ENCODE results near the gene PRKCE. TPM values are rescaled to one million over a fixed set of nuclear protein-coding genes. Genes with fewer than 3 reads are reported as not detected.

Gene PRKCE
- total and polyA plus RNA-seq, 2 of the 8 experiments (the other 6 are each of a cell fraction or from before 2014, with no cell fraction given) = 0.54 to 2.1 TPM

DNA sequence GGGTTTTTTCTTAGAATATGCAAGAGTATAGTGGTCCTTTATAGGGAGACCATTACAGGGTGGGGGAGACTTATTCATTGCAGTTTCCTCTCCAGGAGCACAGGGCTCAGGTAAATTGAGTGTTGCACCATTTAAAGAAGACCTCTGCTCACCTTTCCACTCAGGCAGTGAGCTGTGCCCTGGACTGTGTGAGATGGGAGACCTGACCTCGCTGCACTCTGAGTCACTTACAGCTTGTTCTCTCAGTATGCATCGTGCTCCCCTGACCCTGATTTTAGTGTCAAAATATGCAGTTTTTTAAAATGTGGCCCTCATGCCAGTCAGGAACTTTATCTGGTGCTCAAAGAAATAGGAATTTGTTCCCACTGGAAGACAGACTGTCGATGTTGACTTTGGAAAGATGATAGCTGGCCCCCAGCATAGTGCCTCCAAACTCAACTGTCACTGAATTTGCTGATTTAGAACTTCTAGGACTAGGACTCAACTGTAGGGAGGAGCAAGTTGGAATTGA is 499.0 kb downstream of the PRKCE start:
- CTCF ChIA-PET (ENCODE audit: partially characterized antibody) = no interaction called here
- Histone ChIP-seq H2BK20ac (ENCODE audit: low read length) (no peak overlapping the region), H2BK12ac (ENCODE audit: low read depth, low read length) (no peak overlapping the region)
- no peak for TF ChIP-seq KDM5A (IDR thresholded peaks at IDR 0.05; ENCODE audit: low read length)
- TF ChIP-seq HDAC2 (IDR thresholded peaks at IDR 0.05; ENCODE audit: borderline replicate concordance in 1 of 2, low read depth in 2 of 2, low read length in 2 of 2) = no peak
- TF ChIP-seq, protein P1, sequence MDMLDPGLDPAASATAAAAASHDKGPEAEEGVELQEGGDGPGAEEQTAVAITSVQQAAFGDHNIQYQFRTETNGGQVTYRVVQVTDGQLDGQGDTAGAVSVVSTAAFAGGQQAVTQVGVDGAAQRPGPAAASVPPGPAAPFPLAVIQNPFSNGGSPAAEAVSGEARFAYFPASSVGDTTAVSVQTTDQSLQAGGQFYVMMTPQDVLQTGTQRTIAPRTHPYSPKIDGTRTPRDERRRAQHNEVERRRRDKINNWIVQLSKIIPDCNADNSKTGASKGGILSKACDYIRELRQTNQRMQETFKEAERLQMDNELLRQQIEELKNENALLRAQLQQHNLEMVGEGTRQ (IDR thresholded peaks at IDR 0.05; ENCODE audit: low read length) = no peak
- TF ChIP-seq KDM4A (IDR thresholded peaks at IDR 0.05; ENCODE audit: low read depth, low read length, severe bottlenecking) = no peak
- no peak for TF ChIP-seq CTBP2 (IDR thresholded peaks at IDR 0.05; ENCODE audit: borderline replicate concordance, insufficient read depth, insufficient read length, low read length)
- TF ChIP-seq NRF1 (IDR thresholded peaks at IDR 0.05; ENCODE audit: low read depth, low read length) = no peak
- TF ChIP-seq MAFK (IDR thresholded peaks at IDR 0.05; ENCODE audit: low read depth, low read length) = no peak
- TF ChIP-seq, protein P2, sequence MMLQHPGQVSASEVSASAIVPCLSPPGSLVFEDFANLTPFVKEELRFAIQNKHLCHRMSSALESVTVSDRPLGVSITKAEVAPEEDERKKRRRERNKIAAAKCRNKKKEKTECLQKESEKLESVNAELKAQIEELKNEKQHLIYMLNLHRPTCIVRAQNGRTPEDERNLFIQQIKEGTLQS (IDR thresholded peaks at IDR 0.05; ENCODE audit: insufficient read depth, low read depth, low read length) = no peak
- no peak for TF ChIP-seq TEAD4 (IDR thresholded peaks at IDR 0.05; ENCODE audit: low read depth, low read length)
- TF ChIP-seq POLR2AphosphoS5 (IDR thresholded peaks at IDR 0.05; ENCODE audit: low read depth, low read length) = no peak
- no peak for TF ChIP-seq SP1 (IDR thresholded peaks at IDR 0.05; ENCODE audit: low read depth, low read length)
- no peak for TF ChIP-seq SUZ12 (IDR thresholded peaks at IDR 0.05; ENCODE audit: low read length)
- TF ChIP-seq POLR2A (IDR thresholded peaks at IDR 0.05; ENCODE audit: control extremely low read depth in 1 of 2, low read depth in 2 of 2, low read length in 2 of 2) = no peak

More for the DNA sequence above, 499.0 kb downstream of the PRKCE start:
- H4K20me1 ChIP-seq (replicated peaks in 1 of 2; ENCODE audit: control insufficient read depth in 1 of 2, insufficient read depth in 2 of 2, low read length in 2 of 2) = no peaks in the 10 kb centered on the region
- H3K79me1 ChIP-seq (ENCODE audit: low read depth, low read length) = no peaks in the 10 kb centered on the region
- POLR2A ChIA-PET (ENCODE audit: partially characterized antibody) = no interaction called here
- FAIRE-seq (no peak), DNase-seq (ENCODE audit: low read depth in 1 of 2, low spot score in 2 of 2) (no peak)
- no peak overlapping the region for H2AK5ac ChIP-seq (ENCODE audit: low read depth, low read length)
- no peak overlapping the region for H3K4me3 ChIP-seq (ENCODE audit: extremely low read depth in 1 of 4, insufficient read depth in 2 of 4, low read depth in 3 of 4, low read length in 4 of 4)
- no peaks in the 10 kb centered on the region for H3K27me3 ChIP-seq (replicated peaks in 1 of 4; ENCODE audit: control insufficient read depth in 3 of 4, extremely low read depth in 1 of 4, insufficient read depth in 3 of 4, low read length in 3 of 4)
- no peak overlapping the region for H3K18ac ChIP-seq (ENCODE audit: extremely low read depth, low read length)
- H3K79me2 ChIP-seq (ENCODE audit: control insufficient read depth in 1 of 2, insufficient read depth in 2 of 2, low read length in 2 of 2) = no peaks in the 10 kb centered on the region
- no peak overlapping the region for H2AFZ ChIP-seq (ENCODE audit: low read length)
- H4K91ac ChIP-seq (replicated peaks; ENCODE audit: insufficient read length, low read length) = no peak overlapping the region
- H3K36me3 ChIP-seq (ENCODE audit: control insufficient read depth in 2 of 4, insufficient read depth in 4 of 4, low read length in 3 of 4) = no peaks in the 10 kb centered on the region
- no peak overlapping the region for H3K9ac ChIP-seq (replicated peaks in 1 of 4; ENCODE audit: extremely low read depth in 1 of 4, low read depth in 3 of 4, low read length in 3 of 4)
- H2BK120ac ChIP-seq (replicated peaks; ENCODE audit: low read depth, low read length) = no peak overlapping the region
- no peak overlapping the region for H3K4me2 ChIP-seq (ENCODE audit: insufficient read depth in 1 of 2, low read depth in 2 of 2, low read length in 2 of 2)
- 94% methylated on average over 3 of the region's 3 CpGs; no CpG with 5 or more reads in 1 of the 2 experiments for WGBS, 2 experiments (ENCODE audit: extremely low coverage in 1 of 2, insufficient coverage in 1 of 2, insufficient read length in 1 of 2, insufficient replicate concordance in 2 of 2, low coverage in 1 of 2, low lambda C conversion rate in 2 of 2, missing lambda C conversion rate in 1 of 2)
- no peak overlapping the region for H3K27ac ChIP-seq (ENCODE audit: low read depth, low read length)
- H2BK5ac ChIP-seq (ENCODE audit: low read depth, low read length) = no peak overlapping the region
- no peaks in the 10 kb centered on the region for H3K23me2 ChIP-seq (ENCODE audit: low read depth, low read length)
- no peak overlapping the region for H2BK15ac ChIP-seq (ENCODE audit: low read length)
- H3K14ac ChIP-seq (ENCODE audit: insufficient read length) = no peak overlapping the region
- H3K56ac ChIP-seq (replicated peaks; ENCODE audit: insufficient read length, low read depth, low read length) = no peak overlapping the region
- H4K5ac ChIP-seq (ENCODE audit: insufficient read length, low read depth, low read length) = no peak overlapping the region
- no peak overlapping the region for H3K23ac ChIP-seq (ENCODE audit: insufficient read length)
- H3K4ac ChIP-seq (replicated peaks; ENCODE audit: insufficient read length, low read depth, low read length) = no peak overlapping the region
- H4K8ac ChIP-seq (ENCODE audit: extremely low read depth, insufficient read depth, low read length) = no peak overlapping the region
- no peaks in the 10 kb centered on the region for H3K9me3 ChIP-seq (ENCODE audit: insufficient read depth in 2 of 2, low read depth in 1 of 2, low read length in 1 of 2)
- H3K4me1 ChIP-seq (replicated peaks in 1 of 4; ENCODE audit: control insufficient read depth in 3 of 4, insufficient read depth in 4 of 4, low read length in 3 of 4) = 0 out of 7 replicates have a peak, but pooled peaks cover 0 to 2% (median 0%) of the 10 kb centered on the region in 4 experiments
